Panc1 (cell line): ENCODE results near the gene TRA2A.

ENCODE experiments used
- CTCF ChIP-seq: fragments of 450-650 bp; IDR thresholded peaks from 2 replicates; pipeline ENCODE4 v1.5.1; 2017; ENCODE audit warnings: mild to moderate bottlenecking
- TCF7L2 ChIP-seq: IDR thresholded peaks from 2 replicates; pipeline ENCODE4 v1.6.1; 2011; ENCODE audit warnings: mild to moderate bottlenecking, low read depth, low read length, inconsistent platforms

GRCh38 chr7:23482686-23483085, 49.1 kb downstream of the TRA2A start:
- TF ChIP-seq CTCF (no peak), TCF7L2 (no peak)
